Adrenal gland (tissue), 12 donors: Measurements from ENCODE around the gene TMEM108. TPM values are rescaled to one million over a fixed set of nuclear protein-coding genes. Genes with fewer than 3 reads are reported as not detected.

Experiments
- DNase-seq, 7 donors: peaks; one replicate each; pipeline ENCODE4 v3.0.0-alpha.2; 2019 to 2020
- H3K27ac ChIP-seq, 5 donors: fragments of 200-600 bp; sonication (generic) in 4 of 5; 1 replicate in 3 of 5; 2 replicates in 2 of 5; pipeline versions ENCODE4 v1.5.1 to v1.8.0; 2016 to 2020; ENCODE audit warnings: mild to moderate bottlenecking in 1 of 5
- H3K27me3 ChIP-seq: fragments of 200-600 bp; 2 replicates; pipeline ENCODE4 v1.8.0; 2021
- H3K36me3 ChIP-seq, 2 donors: fragments of 200-600 bp; replicated peaks in 1 of 2; 1 replicate in 1 of 2; 2 replicates in 1 of 2; pipeline versions ENCODE4 v1.5.1 to v1.8.0; 2018 to 2022
- H3K4me1 ChIP-seq, 2 donors: fragments of 200-600 bp; replicated peaks in 1 of 2; 1 replicate in 1 of 2; 2 replicates in 1 of 2; pipeline versions ENCODE4 v1.5.1 to v1.8.0; 2018 to 2021
- H3K4me3 ChIP-seq, 4 donors: fragments of 200-600 bp; sonication (generic) in 3 of 4; one replicate each; pipeline ENCODE4 v1.5.1; 2016 to 2018
- H3K9me3 ChIP-seq, 3 donors: fragments of 200-600 bp; sonication (generic) in 1 of 3; replicated peaks in 1 of 3; 1 replicate in 2 of 3; 2 replicates in 1 of 3; pipeline versions ENCODE4 v1.5.1 to v1.8.0; 2016 to 2021
- CTCF ChIP-seq, 6 experiments: fragments of 450-650 bp in 4 of 6; fragments of 200-600 bp in 2 of 6; sonication (generic) in 1 of 6; IDR thresholded peaks; 1 replicate in 5 of 6; 2 replicates in 1 of 6; pipeline versions ENCODE4 v1.5.1 to v1.8.0; 2016 to 2021; ENCODE audit warnings: antibody characterized with exemption in 6 of 6, mild to moderate bottlenecking in 2 of 6, moderate library complexity in 1 of 6
- POLR2A ChIP-seq, 2 donors: fragments of 450-650 bp; IDR thresholded peaks; one replicate each; pipeline ENCODE4 v1.6.1; 2017; ENCODE audit warnings: antibody characterized with exemption in 2 of 2, mild to moderate bottlenecking in 2 of 2, moderate library complexity in 1 of 2
- WGBS, 4 donors: extraction: QIAGEN DNeasy Blood & Tissue Kit in 2 of 4; methylation state at CpG; one replicate each; pipeline versions ENCODE4 v1.1.5 to v1.1.7; 2013 to 2017; 5-methylcytosine and 5-hydroxymethylcytosine counted together
- intact Hi-C, 2 donors: fragments of 100-400 bp; cut with DNase I; formaldehyde crosslinking; loops; one replicate each; pipeline versions ENCODE4 v1.14.1 to v1.15.0; 2022 to 2023
- polyA plus RNA-seq, 3 donors: library from polyadenylated mRNA; stranded (reverse); fragments of 200-250 nt in 2 of 3; fragments of 350-450 nt in 1 of 3; fragmentation: Illumina TruSeq in 1 of 3; extraction: RNeasy Lipid Tissue Mini Kit (QIAGEN cat#74804) in 1 of 3; gene quantifications; one replicate each; pipeline ENCODE4 v1.2.3, GENCODE V29; 2013 to 2014
- total RNA-seq, 9 donors: library from RNA; depleted of rRNA in 4 of 9; stranded (reverse); fragments of >200 nt in 4 of 9; fragments of 120-200 nt in 1 of 9; fragmentation: NEBNext Ultra II Directional in 1 of 9; extraction: Animal tissue kit (Norgen Biotek cat#: 25700) in 1 of 9; gene quantifications; one replicate each; pipeline versions ENCODE4 v1.1.0 to v1.2.4, GENCODE V29; 2013 to 2023
- donor health status: healthy with polysubstance abuse.
- donor health status: Bipolar disorder and iron deficiency.
- donor health status: DM: yes; HTN: yes; CAD: no.
- donor health status: DM: no; HTN: no; CAD: no.
- donor health status: DM: no; HTN: no; CAD: no.
- donor health status: DM: yes; HTN: yes; CAD: no.

TMEM108 gene
- total and polyA plus RNA-seq, 12 donors, result 0.67 to 38.0 (median 14.8) TPM

DNA sequence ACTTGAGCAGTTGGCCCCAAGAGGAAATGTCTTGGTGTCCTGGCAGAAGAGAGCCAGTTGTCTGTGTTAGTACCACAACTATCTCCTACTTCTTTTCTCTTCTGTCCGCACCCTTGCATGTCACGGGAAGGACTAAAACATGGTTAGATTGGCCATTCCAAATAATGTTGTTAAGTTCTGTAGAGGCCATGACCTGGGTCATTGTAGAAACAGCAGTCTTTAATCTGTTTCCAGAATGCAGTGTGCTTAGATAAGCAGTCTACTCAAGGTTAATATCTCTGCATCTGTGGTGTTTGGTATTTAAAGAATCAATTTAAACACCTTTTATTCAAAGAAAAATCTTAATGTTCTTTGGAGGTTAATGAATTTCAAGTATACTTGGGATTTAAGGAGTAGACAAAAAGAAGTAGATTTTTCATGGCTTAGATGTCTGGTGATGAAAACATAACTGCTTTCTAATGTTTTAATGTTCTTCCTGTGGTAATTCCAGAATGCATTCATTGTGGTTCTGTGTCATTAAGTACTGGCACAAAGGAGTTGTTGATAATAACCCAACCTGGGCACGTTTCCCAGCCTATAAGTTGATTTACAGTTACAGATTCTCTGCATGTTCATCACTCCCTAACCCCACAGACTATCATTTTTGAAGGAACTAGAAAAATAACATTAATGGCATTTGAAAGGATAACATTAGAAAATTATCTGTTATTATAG is 58.9 kb downstream of the TMEM108 start:
- no peaks in the 10 kb centered on the region for H3K27me3 ChIP-seq
- peaks cover 18 to 20% of the 10 kb centered on the region in 2 donors for H3K4me1 ChIP-seq
- peak in 4 of 7 donors; percentile 33 to 48 (median 37) for DNase-seq
- 11 to 20% (median 14%) methylated on average over 3 of the region's 3 CpGs for WGBS, 4 donors
- peak overlapping the region in 3 of 5 donors; percentile 53 to 68 (median 58) for H3K27ac ChIP-seq
- TF ChIP-seq CTCF (IDR thresholded peaks at IDR 0.05) (no peak), POLR2A (IDR thresholded peaks at IDR 0.05) (no peak)
- intact Hi-C loops, result no loop called here
- no peak overlapping the region for H3K4me3 ChIP-seq
- no peaks in the 10 kb centered on the region for H3K9me3 ChIP-seq
- H3K36me3 ChIP-seq, result no peaks in the 10 kb centered on the region

DNA sequence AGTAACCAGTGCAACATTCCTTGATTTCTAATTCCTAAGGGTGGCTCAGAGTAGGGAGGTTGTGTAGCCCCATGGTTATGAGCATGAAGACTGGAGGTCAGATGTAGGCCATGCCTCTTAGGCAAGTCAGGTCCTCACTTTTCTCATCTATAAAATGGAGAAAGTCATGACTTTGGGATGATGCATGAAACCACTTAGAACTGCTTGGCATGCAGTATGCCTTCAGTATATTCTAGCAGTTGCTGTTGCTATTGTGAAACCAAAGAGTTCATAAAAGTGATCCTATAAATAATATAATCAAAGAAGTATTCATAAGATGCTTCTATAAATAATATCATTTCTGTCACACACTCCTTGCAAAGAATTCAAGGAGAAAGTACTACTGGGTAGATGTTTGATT is 65.5 kb downstream of the TMEM108 start:
- Histone ChIP-seq H3K27me3 (no peaks in the 10 kb centered on the region), H3K36me3 (no peaks in the 10 kb centered on the region), H3K9me3 (no peaks in the 10 kb centered on the region), H3K4me1 (peaks cover 5% of the 10 kb centered on the region in 2 donors), H3K27ac (no peak overlapping the region), H3K4me3 (no peak overlapping the region)
- TF ChIP-seq CTCF (IDR thresholded peaks at IDR 0.05) (no peak), POLR2A (IDR thresholded peaks at IDR 0.05) (no peak)
- intact Hi-C loops, result no loop called here
- no peak for DNase-seq

DNA sequence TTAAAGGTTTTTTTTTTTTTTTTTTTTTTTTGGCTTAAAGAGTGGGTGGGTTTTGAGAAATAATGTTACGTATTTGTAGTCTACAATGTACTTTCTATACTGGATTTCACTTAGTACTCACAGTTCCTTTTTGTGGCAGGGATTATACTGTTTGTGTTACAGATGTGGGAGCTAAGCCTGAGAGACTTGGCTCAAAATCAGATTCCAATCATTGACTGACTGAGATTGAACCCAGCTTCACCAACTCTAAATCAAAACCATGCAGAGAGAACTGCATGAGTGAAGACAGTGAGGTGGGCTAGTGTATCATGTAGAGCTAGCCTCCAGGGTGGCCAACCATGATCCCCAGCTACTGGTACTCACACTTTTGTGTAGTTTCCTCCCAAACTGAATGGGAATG is 68.0 kb downstream of the TMEM108 start:
- Histone ChIP-seq H3K27ac (no peak overlapping the region), H3K9me3 (no peaks in the 10 kb centered on the region), H3K4me1 (peaks cover 5% of the 10 kb centered on the region in 2 donors), H3K4me3 (no peak overlapping the region), H3K27me3 (no peaks in the 10 kb centered on the region), H3K36me3 (no peaks in the 10 kb centered on the region)
- TF ChIP-seq POLR2A (IDR thresholded peaks at IDR 0.05) (no peak), CTCF (IDR thresholded peaks at IDR 0.05) (no peak)
- intact Hi-C loops, result no loop called here
- WGBS, 4 donors, result 86 to 97% (median 89%) methylated on average over 1 of the region's 1 CpG
- DNase-seq, result no peak

DNA sequence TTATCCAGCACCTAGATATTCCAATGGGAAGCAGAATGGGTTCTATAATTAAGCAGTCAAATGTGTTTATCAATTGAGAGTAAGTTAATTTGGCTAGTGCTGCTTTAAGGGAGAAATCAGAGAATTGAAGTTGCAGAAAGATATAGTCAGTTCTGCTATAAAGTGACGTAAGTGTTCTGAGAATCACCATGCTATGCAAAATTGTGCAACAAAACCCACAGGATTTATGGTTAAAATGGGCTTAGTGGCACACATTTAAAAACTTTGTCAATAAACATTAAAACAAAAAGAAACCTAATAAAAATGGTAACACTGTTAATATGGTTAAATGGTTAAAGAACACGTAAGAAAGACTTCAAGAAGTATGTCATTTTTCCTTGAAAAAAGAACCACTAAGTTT is 74.5 kb downstream of the TMEM108 start:
- TF ChIP-seq CTCF (IDR thresholded peaks at IDR 0.05) (no peak), POLR2A (IDR thresholded peaks at IDR 0.05) (no peak)
- DNase-seq, result no peak
- intact Hi-C loops, result no loop called here
- Histone ChIP-seq H3K27me3 (no peaks in the 10 kb centered on the region), H3K4me1 (peaks cover 10 to 37% of the 10 kb centered on the region in 2 donors), H3K27ac (peak overlapping the region in 1 of 5 donors; percentile 18), H3K9me3 (no peaks in the 10 kb centered on the region), H3K4me3 (no peak overlapping the region), H3K36me3 (no peaks in the 10 kb centered on the region)
- 45 to 59% (median 58%) methylated on average over 2 of the region's 2 CpGs for WGBS, 4 donors
